GM18907 (cell line): ENCODE results near the gene KCNC3.

Experiments
- ATAC-seq: cut with Tn5 transposase; IDR thresholded peaks from one replicate; pipeline ENCODE4 v1.9.1; 2021; ENCODE audit warnings: mild to moderate bottlenecking, moderate library complexity; ENCODE audit not compliant: unreplicated experiment

Gene KCNC3

GRCh38 chr19:50329146-50329925 lies at the start of gene KCNC3:
Gene KCNC3, minus strand, starts transcription at chr19:50329377. Its CDS starts 295 bp downstream, at chr19:50329082.
- peak; percentile 42 for ATAC-seq

GRCh38 chr19:50378863-50379236 lies 49.7 kb upstream of the KCNC3 start:
- no peak for ATAC-seq

DNA sequence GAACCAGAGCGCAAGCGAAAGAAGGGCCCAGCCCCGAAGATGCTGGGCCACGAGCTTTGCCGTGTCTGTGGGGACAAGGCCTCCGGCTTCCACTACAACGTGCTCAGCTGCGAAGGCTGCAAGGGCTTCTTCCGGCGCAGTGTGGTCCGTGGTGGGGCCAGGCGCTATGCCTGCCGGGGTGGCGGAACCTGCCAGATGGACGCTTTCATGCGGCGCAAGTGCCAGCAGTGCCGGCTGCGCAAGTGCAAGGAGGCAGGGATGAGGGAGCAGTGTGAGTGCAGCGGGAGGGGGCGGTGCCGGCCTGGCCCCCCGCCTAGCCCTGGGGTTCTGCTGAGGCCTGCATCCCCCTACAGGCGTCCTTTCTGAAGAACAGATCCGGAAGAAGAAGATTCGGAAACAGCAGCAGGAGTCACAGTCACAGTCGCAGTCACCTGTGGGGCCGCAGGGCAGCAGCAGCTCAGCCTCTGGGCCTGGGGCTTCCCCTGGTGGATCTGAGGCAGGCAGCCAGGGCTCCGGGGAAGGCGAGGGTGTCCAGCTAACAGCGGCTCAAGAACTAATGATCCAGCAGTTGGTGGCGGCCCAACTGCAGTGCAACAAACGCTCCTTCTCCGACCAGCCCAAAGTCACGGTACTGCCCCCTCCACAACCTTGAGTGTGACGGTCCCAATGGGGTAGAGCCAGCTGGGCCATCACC lies 49.1 kb upstream of the KCNC3 start:
- no peak for ATAC-seq

- ATAC-seq, result no peak
Measured at GRCh38 chr19:50377517-50377916, 48.3 kb upstream of the KCNC3 start.

- ATAC-seq, result no peak
Measured at GRCh38 chr19:50377051-50377461, 47.9 kb upstream of the KCNC3 start.

DNA sequence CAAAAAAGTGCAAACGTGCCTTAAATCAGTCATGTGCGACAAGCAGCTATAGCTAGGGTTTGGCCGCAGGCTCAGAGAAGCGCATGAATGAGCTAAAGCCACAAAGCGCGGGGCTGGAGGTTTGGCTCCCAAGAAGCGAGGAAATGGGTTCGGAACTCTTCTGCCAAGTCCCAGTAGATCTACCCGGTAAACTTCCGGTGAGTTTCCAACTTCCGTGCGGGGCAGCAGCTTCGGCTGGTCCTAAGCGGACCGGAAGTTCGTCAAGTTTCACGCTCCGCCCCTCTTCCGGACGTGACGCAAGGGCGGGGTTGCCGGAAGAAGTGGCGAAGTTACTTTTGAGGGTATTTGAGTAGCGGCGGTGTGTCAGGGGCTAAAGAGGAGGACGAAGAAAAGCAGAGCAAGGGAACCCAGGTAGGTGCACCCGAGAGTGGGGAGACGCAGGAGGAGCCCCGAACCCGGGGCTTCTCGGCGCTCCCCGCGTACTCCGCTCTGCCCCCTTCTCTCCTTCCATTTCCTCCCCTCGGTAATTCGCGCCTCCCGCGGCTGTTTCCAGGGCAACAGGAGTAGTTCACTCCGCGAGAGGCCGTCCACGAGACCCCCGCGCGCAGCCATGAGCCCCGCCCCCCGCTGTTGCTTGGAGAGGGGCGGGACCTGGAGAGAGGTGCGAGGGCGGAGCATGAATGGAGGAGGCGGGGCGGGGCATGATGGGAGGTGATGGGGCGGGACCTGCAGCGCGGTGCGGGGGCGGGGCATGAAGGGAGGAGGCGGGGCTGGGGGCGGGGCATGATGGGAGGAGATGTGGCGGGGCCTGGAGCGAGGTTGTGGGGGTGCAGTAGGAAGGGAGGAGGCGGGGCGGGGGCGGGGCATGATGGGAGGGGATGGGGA lies 47.2 kb upstream of the KCNC3 start, which contains the start of gene NR1H2:
Gene NR1H2, plus strand, starts transcription at position 292 of the 885 bp plus-strand sequence. CDS start 1,149 bp downstream, outside the sequence.
- ATAC-seq, result peak; percentile 83

- ATAC-seq, result no peak
Measured at GRCh38 chr19:50371914-50372475, 42.8 kb upstream of the KCNC3 start.

- ATAC-seq, result peak; percentile 48
Measured at GRCh38 chr19:50368649-50369570, 39.7 kb upstream of the KCNC3 start.

DNA sequence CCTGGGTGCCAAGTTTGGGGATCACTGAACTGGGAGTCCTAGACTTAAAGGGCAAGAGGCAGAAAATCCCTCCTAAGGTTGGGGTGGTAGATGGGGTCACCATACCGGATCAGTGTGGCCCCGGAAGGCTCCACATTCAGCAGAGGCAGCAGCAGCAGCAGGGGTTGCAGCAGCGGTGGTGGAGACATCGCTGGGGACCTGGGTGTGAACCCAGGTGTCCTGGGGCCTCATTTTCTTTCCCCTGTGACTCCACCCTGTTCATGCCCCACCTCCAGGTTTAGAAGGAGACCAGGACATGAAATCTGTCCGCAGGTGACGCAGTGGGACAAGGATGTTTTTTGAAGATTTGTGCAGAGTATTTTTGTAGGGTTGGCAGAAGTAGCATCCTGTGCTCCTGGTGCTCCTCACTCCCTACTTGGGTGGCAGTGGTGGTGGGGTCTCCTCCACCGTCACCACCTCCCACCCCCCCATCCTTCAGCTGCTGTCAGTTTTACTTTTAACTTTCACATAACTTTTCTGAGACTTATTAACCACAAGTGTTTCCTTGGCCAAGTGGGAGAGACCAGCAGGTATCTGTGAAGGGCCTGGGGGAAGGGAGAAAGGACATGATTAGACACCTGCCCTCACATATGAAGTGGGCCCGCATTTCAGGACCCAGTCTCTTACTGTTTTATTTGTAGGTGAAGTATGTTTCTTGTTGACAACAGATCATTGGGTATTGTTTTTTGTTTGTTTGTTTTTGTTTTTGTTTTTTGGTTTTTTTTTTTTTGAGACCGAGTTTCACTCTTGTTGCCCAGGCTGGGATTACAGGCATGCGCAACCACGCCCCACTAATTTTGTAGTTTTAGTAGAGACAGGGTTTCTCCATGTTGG lies 36.5 kb upstream of the KCNC3 start, which contains the start of gene NAPSA:
Gene NAPSA, minus strand, starts transcription at position 206 of the 873 bp plus-strand sequence. Its CDS starts 18 bp downstream, at position 188.
- no peak for ATAC-seq

- no peak for ATAC-seq
Measured at GRCh38 chr19:50362656-50363424, 33.7 kb upstream of the KCNC3 start.

DNA sequence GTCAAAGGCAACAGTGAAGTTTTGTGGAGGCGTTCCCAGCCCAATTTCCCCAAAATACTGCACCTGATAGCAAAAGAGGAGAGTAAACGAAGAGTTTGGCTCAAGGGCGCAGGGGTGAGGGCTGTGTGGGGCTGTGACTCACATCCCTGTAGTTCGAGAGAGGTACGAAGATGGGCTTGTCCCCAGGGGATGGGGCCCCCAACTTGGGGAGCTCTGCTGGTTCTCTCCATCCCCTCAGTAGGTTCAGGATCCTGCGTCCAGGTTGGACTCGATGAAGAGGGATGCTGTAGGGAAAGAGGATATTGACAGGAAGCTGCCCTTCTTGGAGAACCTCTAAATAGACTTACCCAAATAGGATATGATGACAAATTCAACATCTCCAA lies 32.8 kb upstream of the KCNC3 start:
- no peak for ATAC-seq

GRCh38 chr19:50361290-50362029 lies 32.3 kb upstream of the KCNC3 start:
- no peak for ATAC-seq

- ATAC-seq, result no peak
Measured at GRCh38 chr19:50359328-50359818, 30.2 kb upstream of the KCNC3 start.

GRCh38 chr19:50358483-50359327 lies 29.5 kb upstream of the KCNC3 start:
- no peak for ATAC-seq

DNA sequence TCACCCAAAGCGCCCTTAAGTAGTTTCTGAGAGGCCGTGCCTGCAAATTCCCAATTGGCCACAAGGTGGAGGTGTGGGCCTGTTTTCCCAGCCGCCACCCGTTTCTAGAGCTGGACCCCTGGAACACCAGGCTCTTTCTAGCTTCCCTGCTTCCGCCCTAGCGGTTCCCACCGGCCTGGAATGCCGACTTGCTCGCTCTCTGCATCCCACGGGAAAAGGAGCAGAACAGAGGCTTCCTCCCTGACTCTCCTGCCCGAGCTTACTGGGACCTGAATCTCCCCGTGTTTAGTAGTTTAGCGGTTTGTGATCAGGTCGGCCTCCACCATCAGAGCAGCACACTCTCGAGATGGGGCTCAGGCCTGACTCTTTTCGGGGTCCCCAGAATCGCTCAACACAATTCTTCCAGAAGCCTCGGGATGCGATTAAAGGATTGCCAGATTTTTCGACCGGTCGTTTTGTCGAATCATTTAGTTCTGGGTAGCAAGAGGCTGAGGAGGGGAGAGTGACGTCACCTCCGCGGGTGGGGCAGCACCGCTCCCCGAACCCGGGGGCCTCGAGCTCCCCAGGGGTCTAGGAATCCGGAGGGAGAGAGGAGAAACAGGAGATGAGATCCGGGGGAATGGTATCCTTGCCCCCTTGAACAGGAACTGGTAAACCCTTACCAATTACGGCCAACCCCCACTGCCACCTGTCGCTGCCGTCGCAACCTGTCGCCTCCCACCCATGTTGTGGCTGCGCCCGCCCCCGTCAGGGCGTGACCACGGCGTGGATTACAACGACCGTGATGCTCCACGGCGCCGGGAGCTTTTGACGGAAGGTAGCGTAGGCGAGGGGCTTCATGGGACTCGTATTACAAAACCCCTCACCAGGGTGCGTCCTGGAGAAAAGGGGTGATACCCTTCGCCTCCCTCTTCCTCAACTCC lies 28.3 kb upstream of the KCNC3 start:
- no peak for ATAC-seq
